Nephron (organoid): ENCODE results near the gene ILDR1.

ENCODE experiments used
- H3K27ac Mint-ChIP-seq, 3 experiments: 2 replicates each; pipeline ENCODE4 v1.8.0; 2020; ENCODE audit warnings: mixed read lengths in 3 of 3, mild to moderate bottlenecking in 2 of 3, moderate library complexity in 1 of 3
- H3K27me3 Mint-ChIP-seq: 2 replicates; pipeline ENCODE4 v1.8.0; 2021; ENCODE audit warnings: low read depth, mild to moderate bottlenecking, moderate library complexity, mixed read lengths
- H3K36me3 Mint-ChIP-seq: 2 replicates; pipeline ENCODE4 v1.8.0; 2020; ENCODE audit warnings: low read depth, mixed read lengths
- H3K4me1 Mint-ChIP-seq: 2 replicates; pipeline ENCODE4 v1.8.0; 2020; ENCODE audit warnings: mixed read lengths
- H3K4me3 Mint-ChIP-seq, 3 experiments: 2 replicates each; pipeline ENCODE4 v1.8.0; 2020; ENCODE audit warnings: mild to moderate bottlenecking in 3 of 3, mixed read lengths in 3 of 3, moderate library complexity in 2 of 3
- H3K9me3 Mint-ChIP-seq: 2 replicates; pipeline ENCODE4 v1.8.0; 2020; ENCODE audit warnings: mixed read lengths
- CTCF ChIP-seq, 3 experiments: fragments of 200-600 bp; sonication (generic); IDR thresholded peaks; one replicate each; pipeline ENCODE4 v1.5.0; 2021; ENCODE audit warnings: antibody characterized with exemption in 3 of 3; ENCODE audit not compliant: unreplicated experiment in 3 of 3

The ILDR1 gene

GRCh38 chr3:121998611-121999473 lies 23.2 kb downstream of the ILDR1 start:
- no peak for TF ChIP-seq CTCF (IDR thresholded peaks at IDR 0.05; ENCODE audit: unreplicated experiment in 3 of 3)
- H3K4me3 Mint-ChIP-seq = no peak overlapping the region
- no peaks in the 10 kb centered on the region for H3K36me3 Mint-ChIP-seq
- H3K27me3 Mint-ChIP-seq = no peaks in the 10 kb centered on the region
- no peak overlapping the region for H3K27ac Mint-ChIP-seq
- H3K4me1 Mint-ChIP-seq = peaks cover 11% of the 10 kb centered on the region
- no peaks in the 10 kb centered on the region for H3K9me3 Mint-ChIP-seq

- no peak for TF ChIP-seq CTCF (IDR thresholded peaks at IDR 0.05; ENCODE audit: unreplicated experiment in 3 of 3)
- Mint-ChIP-seq H3K27ac (peak overlapping the region; percentile 3 to 22 (median 7)), H3K4me1 (peaks cover 6% of the 10 kb centered on the region), H3K27me3 (no peaks in the 10 kb centered on the region), H3K9me3 (no peaks in the 10 kb centered on the region), H3K36me3 (no peaks in the 10 kb centered on the region), H3K4me3 (no peak overlapping the region)
Measured at GRCh38 chr3:121998030-121998580, 23.9 kb downstream of the ILDR1 start.

- peaks cover 9% of the 10 kb centered on the region for H3K4me1 Mint-ChIP-seq
- H3K27ac Mint-ChIP-seq = peak overlapping the region in 1 of 3 experiments; percentile 17
- H3K9me3 Mint-ChIP-seq = no peaks in the 10 kb centered on the region
- H3K4me3 Mint-ChIP-seq = no peak overlapping the region
- no peaks in the 10 kb centered on the region for H3K36me3 Mint-ChIP-seq
- no peak for TF ChIP-seq CTCF (IDR thresholded peaks at IDR 0.05; ENCODE audit: unreplicated experiment in 3 of 3)
- no peaks in the 10 kb centered on the region for H3K27me3 Mint-ChIP-seq
Measured at GRCh38 chr3:121997372-121997771, 24.7 kb downstream of the ILDR1 start.

GRCh38 chr3:121996441-121996840 lies 25.6 kb downstream of the ILDR1 start:
- Mint-ChIP-seq H3K9me3 (no peaks in the 10 kb centered on the region), H3K27ac (peak overlapping the region in 1 of 3 experiments; percentile 2), H3K4me1 (peaks cover 11% of the 10 kb centered on the region), H3K4me3 (no peak overlapping the region), H3K36me3 (no peaks in the 10 kb centered on the region), H3K27me3 (no peaks in the 10 kb centered on the region)
- no peak for TF ChIP-seq CTCF (IDR thresholded peaks at IDR 0.05; ENCODE audit: unreplicated experiment in 3 of 3)

- H3K27ac Mint-ChIP-seq = peak overlapping the region in 1 of 3 experiments; percentile 2
- no peak overlapping the region for H3K4me3 Mint-ChIP-seq
- no peaks in the 10 kb centered on the region for H3K36me3 Mint-ChIP-seq
- no peaks in the 10 kb centered on the region for H3K27me3 Mint-ChIP-seq
- H3K4me1 Mint-ChIP-seq = peaks cover 11% of the 10 kb centered on the region
- TF ChIP-seq CTCF (IDR thresholded peaks at IDR 0.05; ENCODE audit: unreplicated experiment in 3 of 3) = peak in 2 of 3 experiments; percentile 18 to 29
- H3K9me3 Mint-ChIP-seq = no peaks in the 10 kb centered on the region
Measured at GRCh38 chr3:121995161-121996137, 26.6 kb downstream of the ILDR1 start.
